ENCODE results near the gene MDGA2.
"Not testable (repeated sequence)": the region's sequence is repeated elsewhere in the genome, so short reads cannot be mapped to it uniquely, and the experiment has no call there.

The MDGA2 gene

GRCh38 chr14:47624126-47624525 lies 51.3 kb downstream of the MDGA2 start:
- H3K9ac ChIP-seq (ENCODE audit: low read depth, low read length); H3K36me3 ChIP-seq (ENCODE audit: control insufficient read depth, insufficient read depth, low read length); H3K27ac ChIP-seq (ENCODE audit: low read depth, low read length); H3K9me3 ChIP-seq (ENCODE audit: control insufficient read depth, insufficient read depth, low read length); H3K27me3 ChIP-seq (ENCODE audit: control insufficient read depth, insufficient read depth, low read length); H3K4me1 ChIP-seq (ENCODE audit: control insufficient read depth, insufficient read depth, low read length); H3K4me3 ChIP-seq (ENCODE audit: low read depth, low read length): not testable (repeated sequence)

GRCh38 chr14:47619392-47619791 lies 56.0 kb downstream of the MDGA2 start:
- Histone ChIP-seq H3K9me3 (ENCODE audit: control insufficient read depth, insufficient read depth, low read length) (no peaks in the 10 kb centered on the region), H3K27me3 (ENCODE audit: control insufficient read depth, insufficient read depth, low read length) (no peaks in the 10 kb centered on the region), H3K27ac (ENCODE audit: low read depth, low read length) (no peak overlapping the region), H3K9ac (ENCODE audit: low read depth, low read length) (no peak overlapping the region), H3K4me1 (ENCODE audit: control insufficient read depth, insufficient read depth, low read length) (no peaks in the 10 kb centered on the region), H3K4me3 (ENCODE audit: low read depth, low read length) (no peak overlapping the region), H3K36me3 (ENCODE audit: control insufficient read depth, insufficient read depth, low read length) (no peaks in the 10 kb centered on the region)

GRCh38 chr14:47606566-47606965 lies 68.8 kb downstream of the MDGA2 start:
- Histone ChIP-seq H3K9me3 (ENCODE audit: control insufficient read depth, insufficient read depth, low read length) (no peaks in the 10 kb centered on the region), H3K36me3 (ENCODE audit: control insufficient read depth, insufficient read depth, low read length) (no peaks in the 10 kb centered on the region), H3K9ac (ENCODE audit: low read depth, low read length) (no peak overlapping the region), H3K4me3 (ENCODE audit: low read depth, low read length) (no peak overlapping the region), H3K27me3 (ENCODE audit: control insufficient read depth, insufficient read depth, low read length) (no peaks in the 10 kb centered on the region), H3K27ac (ENCODE audit: low read depth, low read length) (no peak overlapping the region), H3K4me1 (ENCODE audit: control insufficient read depth, insufficient read depth, low read length) (no peaks in the 10 kb centered on the region)

- H3K9me3 ChIP-seq (ENCODE audit: control insufficient read depth, insufficient read depth, low read length) = no peaks in the 10 kb centered on the region
- H3K36me3 ChIP-seq (ENCODE audit: control insufficient read depth, insufficient read depth, low read length) = no peaks in the 10 kb centered on the region
- H3K4me1 ChIP-seq (ENCODE audit: control insufficient read depth, insufficient read depth, low read length) = no peaks in the 10 kb centered on the region
- no peak overlapping the region for H3K4me3 ChIP-seq (ENCODE audit: low read depth, low read length)
- no peak overlapping the region for H3K27ac ChIP-seq (ENCODE audit: low read depth, low read length)
- H3K9ac ChIP-seq (ENCODE audit: low read depth, low read length) = no peak overlapping the region
- H3K27me3 ChIP-seq (ENCODE audit: control insufficient read depth, insufficient read depth, low read length) = no peaks in the 10 kb centered on the region
Observed at GRCh38 chr14:47596860-47597259, 78.5 kb downstream of the MDGA2 start.

- Histone ChIP-seq H3K4me3 (ENCODE audit: low read depth, low read length) (no peak overlapping the region), H3K36me3 (ENCODE audit: control insufficient read depth, insufficient read depth, low read length) (no peaks in the 10 kb centered on the region), H3K4me1 (ENCODE audit: control insufficient read depth, insufficient read depth, low read length) (no peaks in the 10 kb centered on the region), H3K27me3 (ENCODE audit: control insufficient read depth, insufficient read depth, low read length) (no peaks in the 10 kb centered on the region), H3K9ac (ENCODE audit: low read depth, low read length) (no peak overlapping the region), H3K9me3 (ENCODE audit: control insufficient read depth, insufficient read depth, low read length) (no peaks in the 10 kb centered on the region), H3K27ac (ENCODE audit: low read depth, low read length) (no peak overlapping the region)
Observed at GRCh38 chr14:47596232-47596631, 79.2 kb downstream of the MDGA2 start.

- H3K27me3 ChIP-seq (ENCODE audit: control insufficient read depth, insufficient read depth, low read length) = no peaks in the 10 kb centered on the region
- no peaks in the 10 kb centered on the region for H3K4me1 ChIP-seq (ENCODE audit: control insufficient read depth, insufficient read depth, low read length)
- no peaks in the 10 kb centered on the region for H3K9me3 ChIP-seq (ENCODE audit: control insufficient read depth, insufficient read depth, low read length)
- no peak overlapping the region for H3K27ac ChIP-seq (ENCODE audit: low read depth, low read length)
- no peak overlapping the region for H3K4me3 ChIP-seq (ENCODE audit: low read depth, low read length)
- H3K36me3 ChIP-seq (ENCODE audit: control insufficient read depth, insufficient read depth, low read length) = no peaks in the 10 kb centered on the region
- no peak overlapping the region for H3K9ac ChIP-seq (ENCODE audit: low read depth, low read length)
Observed at GRCh38 chr14:47595552-47595951, 79.9 kb downstream of the MDGA2 start.

GRCh38 chr14:47590767-47591495 lies 84.5 kb downstream of the MDGA2 start:
- no peaks in the 10 kb centered on the region for H3K36me3 ChIP-seq (ENCODE audit: control insufficient read depth, insufficient read depth, low read length)
- H3K4me1 ChIP-seq (ENCODE audit: control insufficient read depth, insufficient read depth, low read length) = no peaks in the 10 kb centered on the region
- H3K27ac ChIP-seq (ENCODE audit: low read depth, low read length) = no peak overlapping the region
- no peak overlapping the region for H3K9ac ChIP-seq (ENCODE audit: low read depth, low read length)
- H3K27me3 ChIP-seq (ENCODE audit: control insufficient read depth, insufficient read depth, low read length) = no peaks in the 10 kb centered on the region
- H3K4me3 ChIP-seq (ENCODE audit: low read depth, low read length) = no peak overlapping the region
- no peaks in the 10 kb centered on the region for H3K9me3 ChIP-seq (ENCODE audit: control insufficient read depth, insufficient read depth, low read length)

GRCh38 chr14:47585447-47585846 lies 90.0 kb downstream of the MDGA2 start:
- H3K36me3 ChIP-seq (ENCODE audit: control insufficient read depth, insufficient read depth, low read length) = no peaks in the 10 kb centered on the region
- no peak overlapping the region for H3K27ac ChIP-seq (ENCODE audit: low read depth, low read length)
- no peaks in the 10 kb centered on the region for H3K4me1 ChIP-seq (ENCODE audit: control insufficient read depth, insufficient read depth, low read length)
- no peaks in the 10 kb centered on the region for H3K27me3 ChIP-seq (ENCODE audit: control insufficient read depth, insufficient read depth, low read length)
- H3K4me3 ChIP-seq (ENCODE audit: low read depth, low read length) = no peak overlapping the region
- no peak overlapping the region for H3K9ac ChIP-seq (ENCODE audit: low read depth, low read length)
- H3K9me3 ChIP-seq (ENCODE audit: control insufficient read depth, insufficient read depth, low read length) = no peaks in the 10 kb centered on the region

GRCh38 chr14:47567273-47567672 lies 108.1 kb downstream of the MDGA2 start:
- Histone ChIP-seq H3K36me3 (ENCODE audit: control insufficient read depth, insufficient read depth, low read length) (no peaks in the 10 kb centered on the region), H3K9me3 (ENCODE audit: control insufficient read depth, insufficient read depth, low read length) (no peaks in the 10 kb centered on the region), H3K9ac (ENCODE audit: low read depth, low read length) (no peak overlapping the region), H3K27ac (ENCODE audit: low read depth, low read length) (no peak overlapping the region), H3K27me3 (ENCODE audit: control insufficient read depth, insufficient read depth, low read length) (no peaks in the 10 kb centered on the region), H3K4me3 (ENCODE audit: low read depth, low read length) (no peak overlapping the region), H3K4me1 (ENCODE audit: control insufficient read depth, insufficient read depth, low read length) (no peaks in the 10 kb centered on the region)

GRCh38 chr14:47557894-47558293 lies 117.5 kb downstream of the MDGA2 start:
- Histone ChIP-seq H3K9me3 (ENCODE audit: control insufficient read depth, insufficient read depth, low read length) (no peaks in the 10 kb centered on the region), H3K4me1 (ENCODE audit: control insufficient read depth, insufficient read depth, low read length) (no peaks in the 10 kb centered on the region), H3K9ac (ENCODE audit: low read depth, low read length) (no peak overlapping the region), H3K27me3 (ENCODE audit: control insufficient read depth, insufficient read depth, low read length) (no peaks in the 10 kb centered on the region), H3K36me3 (ENCODE audit: control insufficient read depth, insufficient read depth, low read length) (no peaks in the 10 kb centered on the region), H3K27ac (ENCODE audit: low read depth, low read length) (no peak overlapping the region), H3K4me3 (ENCODE audit: low read depth, low read length) (no peak overlapping the region)

- H3K9me3 ChIP-seq (ENCODE audit: control insufficient read depth, insufficient read depth, low read length) = no peaks in the 10 kb centered on the region
- no peaks in the 10 kb centered on the region for H3K27me3 ChIP-seq (ENCODE audit: control insufficient read depth, insufficient read depth, low read length)
- H3K27ac ChIP-seq (ENCODE audit: low read depth, low read length) = no peak overlapping the region
- H3K4me1 ChIP-seq (ENCODE audit: control insufficient read depth, insufficient read depth, low read length) = 0 out of 2 replicates have a peak, but pooled peaks cover under 1% of the 10 kb centered on the region
- no peaks in the 10 kb centered on the region for H3K36me3 ChIP-seq (ENCODE audit: control insufficient read depth, insufficient read depth, low read length)
- H3K4me3 ChIP-seq (ENCODE audit: low read depth, low read length) = no peak overlapping the region
- no peak overlapping the region for H3K9ac ChIP-seq (ENCODE audit: low read depth, low read length)
Observed at GRCh38 chr14:47555333-47555732, 120.1 kb downstream of the MDGA2 start.
